GM19238 (cell line): ENCODE results near the gene TPM4.

Experiments
- DNase-seq: peaks from one replicate; pipeline ENCODE4 v3.0.0; 2011; ENCODE audit warnings: low spot score; ENCODE audit not compliant: insufficient read length

Gene TPM4

DNA sequence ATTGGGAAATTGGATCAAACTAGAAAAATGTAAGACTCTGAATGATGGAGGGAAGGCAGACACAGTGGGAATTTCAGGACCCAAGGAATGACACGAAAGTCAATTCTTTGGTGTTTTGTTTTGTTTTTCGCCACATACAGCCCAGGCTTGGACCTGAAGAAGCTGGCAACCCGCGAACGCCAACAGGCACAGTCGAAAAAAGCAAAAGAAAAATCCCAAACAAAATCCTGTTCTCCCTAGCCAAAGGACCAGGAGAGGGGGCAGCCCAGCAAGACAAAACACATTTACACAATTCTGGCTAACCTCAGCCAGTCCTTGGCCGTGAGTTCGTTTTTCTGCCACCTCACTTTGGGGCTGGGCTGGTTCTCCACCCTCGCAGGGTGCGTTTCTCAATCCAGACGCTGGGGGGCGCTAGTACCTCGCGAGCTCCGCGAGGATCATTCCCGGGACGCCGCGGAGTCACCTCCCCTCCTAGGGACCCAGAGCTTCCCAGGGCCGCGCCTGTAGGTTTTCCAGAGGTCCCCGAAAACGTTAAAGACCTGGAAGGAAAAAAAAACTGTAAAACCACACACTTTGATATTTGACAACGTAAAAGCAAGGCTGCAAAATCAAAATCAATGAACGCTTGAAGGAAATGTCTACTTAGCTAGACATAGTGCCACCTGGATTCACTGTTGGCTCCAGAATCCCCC lies 34.9 kb upstream of the TPM4 start:
- peak; percentile 80 for DNase-seq

DNA sequence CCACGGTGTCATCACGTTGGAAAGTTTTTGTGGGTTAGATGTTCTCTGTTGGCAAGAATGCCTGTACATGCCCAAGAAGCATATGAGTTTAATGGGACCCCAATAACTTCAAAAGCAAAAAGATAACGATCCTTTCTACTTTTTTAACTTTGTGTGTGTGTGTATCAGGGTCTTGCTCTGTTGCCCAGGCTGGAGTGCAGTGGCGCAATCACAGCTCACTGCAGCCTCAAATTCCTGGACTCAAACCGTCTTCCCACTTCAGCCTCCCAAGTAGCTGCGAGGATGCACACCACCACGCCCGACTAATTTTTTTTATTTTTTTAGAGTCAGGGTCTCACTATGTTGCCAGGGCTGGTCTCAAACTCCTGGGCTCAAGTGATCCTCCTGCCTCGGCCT lies 34.3 kb upstream of the TPM4 start:
- no peak for DNase-seq

DNA sequence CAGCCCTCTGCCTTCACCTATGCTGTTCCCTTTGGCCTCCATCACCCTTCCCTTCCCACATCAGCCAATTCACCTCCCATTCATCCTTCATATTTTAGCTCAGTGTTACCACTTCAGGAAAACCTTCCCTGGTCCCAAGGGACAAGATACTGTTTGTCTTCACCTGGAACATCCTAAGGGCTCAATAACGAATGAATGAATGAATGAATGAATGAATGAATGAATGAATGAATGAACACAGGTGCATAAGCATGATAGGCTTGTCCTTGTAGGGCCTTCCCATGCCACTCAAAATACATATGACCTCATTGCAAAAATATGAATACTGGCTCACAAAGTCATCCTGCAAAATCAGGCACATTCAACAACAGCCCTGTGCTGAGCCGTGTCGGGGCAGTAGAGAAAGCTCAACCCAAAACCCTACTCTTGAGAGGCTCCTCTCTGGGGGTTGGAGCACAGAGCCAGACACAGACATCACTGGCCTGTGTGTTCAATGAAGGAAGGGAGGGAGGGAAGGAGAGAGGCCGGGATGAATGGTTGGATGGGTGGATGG lies 33.7 kb upstream of the TPM4 start:
- DNase-seq, result no peak

DNA sequence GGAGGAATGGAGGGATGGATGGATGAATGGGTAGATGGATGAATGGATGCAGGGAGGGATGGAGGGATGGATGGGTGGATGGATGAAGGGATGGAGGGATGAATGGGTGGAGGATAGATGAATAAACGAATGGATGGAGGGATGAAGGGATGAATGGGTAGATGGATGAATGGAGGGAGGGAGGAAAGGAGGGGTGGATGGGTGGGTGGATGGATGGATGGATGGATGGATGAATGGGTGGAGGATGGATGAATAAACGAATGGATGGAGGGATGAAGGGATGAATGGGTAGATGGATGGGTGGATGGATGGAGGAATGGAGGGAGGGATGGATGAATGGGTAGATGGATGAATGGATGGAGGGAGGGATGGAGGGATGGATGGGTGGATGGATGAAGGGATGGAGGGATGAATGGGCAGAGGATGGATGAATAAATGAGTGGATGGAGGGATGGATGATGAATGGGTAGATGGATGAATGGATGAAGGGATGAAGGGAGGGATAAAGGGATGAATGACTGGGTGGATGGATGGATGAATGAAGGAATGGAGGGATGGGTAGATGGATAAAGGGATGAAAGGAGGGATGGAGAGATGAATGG lies 33.0 kb upstream of the TPM4 start:
- DNase-seq, result no peak

DNA sequence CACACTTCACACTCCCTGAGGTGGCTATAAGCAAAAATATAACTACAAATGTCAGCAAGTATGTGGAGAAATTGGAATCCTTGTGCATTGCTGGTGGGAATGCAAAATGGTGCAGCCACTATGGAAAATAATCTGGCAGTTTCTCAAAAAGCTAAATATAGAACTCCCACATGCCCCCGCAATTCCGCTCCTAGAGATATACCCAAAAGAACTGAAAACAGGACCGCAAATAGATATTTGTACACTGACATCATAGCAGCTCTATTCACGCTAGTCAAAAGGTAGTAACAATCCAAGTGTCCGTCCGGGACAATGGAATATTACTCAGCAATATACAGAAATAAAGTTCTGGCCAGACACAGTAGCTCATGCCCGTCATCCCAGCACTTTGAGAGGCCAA lies 31.5 kb upstream of the TPM4 start:
- no peak for DNase-seq

DNA sequence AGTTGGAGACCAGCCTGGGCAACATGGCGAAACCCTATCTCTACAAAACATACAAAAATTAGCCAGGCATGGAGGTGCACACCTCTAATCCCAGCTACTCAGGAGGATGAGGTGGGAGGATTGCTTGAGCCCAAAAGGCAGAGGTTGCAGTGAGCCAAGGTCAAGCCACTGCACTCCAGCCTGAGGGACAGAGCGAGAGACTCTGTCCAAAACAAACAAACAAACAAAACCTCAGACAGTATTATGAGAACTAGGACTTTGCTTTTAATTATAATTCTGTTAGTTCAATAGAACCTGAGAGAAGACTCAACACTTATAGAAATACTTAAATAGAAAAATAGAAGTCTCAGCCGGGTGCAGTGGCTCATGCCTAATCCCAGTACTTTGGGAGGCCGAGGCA lies 31.1 kb upstream of the TPM4 start:
- DNase-seq, result no peak

DNA sequence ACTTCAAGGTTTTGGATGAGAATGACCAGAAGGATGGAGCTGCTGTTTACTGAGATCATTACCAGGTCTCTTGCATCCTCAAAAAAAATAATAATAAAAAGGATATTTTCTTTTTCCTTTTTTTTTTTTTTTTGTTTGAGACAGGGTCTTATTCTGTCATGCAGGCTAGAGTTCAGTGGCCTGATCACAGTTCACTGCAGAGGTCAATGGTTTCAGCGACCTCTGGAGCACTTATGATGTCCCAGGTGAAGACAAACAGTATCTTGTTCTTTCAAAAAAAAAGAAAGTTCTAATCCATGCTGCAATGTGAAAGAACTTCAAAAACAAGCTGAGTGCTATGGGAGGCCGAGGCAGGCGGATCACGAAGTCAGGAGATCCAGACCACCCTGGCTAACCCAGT lies 30.4 kb upstream of the TPM4 start:
- DNase-seq, result no peak

DNA sequence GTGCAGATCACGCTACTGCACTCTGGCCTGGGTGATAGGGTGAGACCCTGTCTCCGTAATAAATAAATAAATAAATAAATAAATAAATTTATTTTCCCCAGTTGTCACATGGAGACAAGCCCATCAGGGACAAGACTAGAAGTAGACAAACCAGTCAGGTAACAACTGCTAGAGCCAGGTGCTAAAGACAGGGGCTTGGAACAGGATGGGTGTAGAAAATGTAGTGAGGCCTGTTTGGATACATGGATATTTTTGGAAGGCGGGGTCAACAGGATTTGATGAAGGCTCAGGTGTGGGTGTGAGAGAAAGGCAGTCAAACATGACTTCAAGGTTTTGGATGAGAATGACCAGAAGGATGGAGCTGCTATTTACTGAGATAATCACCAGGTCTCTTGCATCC lies 27.7 kb upstream of the TPM4 start:
- DNase-seq, result no peak

DNA sequence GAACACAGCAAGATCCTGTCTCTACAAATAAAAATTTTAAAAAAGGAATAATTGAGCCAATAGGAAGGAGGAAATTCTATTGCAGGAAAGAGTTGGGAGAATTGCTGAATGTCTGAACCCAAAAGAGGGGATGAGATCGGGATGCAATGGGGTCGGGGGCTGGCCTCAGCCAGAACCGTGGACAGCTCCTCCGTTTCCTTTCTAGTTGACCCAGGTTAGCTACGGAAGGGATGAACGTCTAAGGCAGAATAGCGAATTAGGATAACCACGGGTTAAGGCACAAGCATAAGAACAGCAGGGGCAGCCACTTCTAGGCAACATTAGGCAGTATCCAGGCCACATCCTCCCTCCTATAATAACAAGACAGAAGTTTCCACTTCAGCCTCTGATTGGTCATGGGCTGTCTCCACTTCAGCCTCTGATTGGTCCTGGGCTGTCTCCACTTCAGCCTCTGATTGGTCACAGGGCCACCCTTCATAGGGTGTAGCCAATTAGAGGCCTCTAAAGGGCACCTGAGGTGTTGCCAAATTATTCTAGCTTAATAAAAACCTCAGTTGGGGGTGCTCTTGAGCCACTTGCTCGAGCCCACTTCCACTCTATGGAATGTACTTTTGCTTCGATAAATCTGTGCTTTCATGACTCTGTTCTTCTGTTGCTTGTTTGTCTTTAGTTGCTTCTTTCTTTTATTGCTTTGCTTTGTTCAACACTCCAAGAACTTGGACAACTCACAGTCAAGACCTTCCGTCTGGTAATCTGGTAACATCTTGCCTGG lies 24.9 kb upstream of the TPM4 start:
- no peak for DNase-seq

DNA sequence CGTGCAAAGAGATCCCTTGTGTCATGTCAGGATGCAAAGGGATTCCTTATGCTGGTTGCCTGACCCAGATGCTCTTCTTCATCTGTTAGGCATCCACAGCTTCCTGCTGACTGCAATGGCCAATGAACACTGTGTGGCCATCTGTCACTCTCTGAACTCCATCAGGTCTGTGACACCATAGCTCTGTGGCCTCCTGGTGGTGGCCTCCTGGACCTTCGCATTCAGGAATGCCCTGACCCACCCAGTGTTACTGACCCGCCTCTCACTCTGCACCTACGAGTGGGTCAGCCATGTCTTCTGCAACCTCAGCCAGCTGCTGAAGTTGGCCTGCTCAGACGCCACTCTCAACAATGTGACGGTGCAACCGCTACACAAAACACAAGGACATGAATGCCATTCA lies 23.9 kb upstream of the TPM4 start:
- no peak for DNase-seq

DNA sequence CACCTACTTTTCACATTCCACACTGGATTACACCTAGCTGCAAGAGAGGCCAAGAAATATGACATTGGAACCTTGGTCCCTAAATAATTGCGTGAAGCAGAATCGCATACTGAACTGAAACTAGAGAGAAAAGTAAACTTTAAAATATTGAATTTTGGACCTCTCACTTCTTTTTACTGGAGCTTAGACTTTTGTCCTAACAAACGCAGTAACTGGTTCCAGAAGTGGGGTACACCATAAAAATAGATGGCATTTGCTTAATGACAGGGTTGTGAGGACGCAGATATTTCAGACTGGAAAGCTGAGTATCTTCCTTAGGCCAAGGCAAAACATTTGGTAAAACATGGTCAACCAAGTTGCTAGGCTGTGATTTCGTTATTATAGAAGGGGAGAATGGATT lies 19.2 kb upstream of the TPM4 start:
- no peak for DNase-seq

DNA sequence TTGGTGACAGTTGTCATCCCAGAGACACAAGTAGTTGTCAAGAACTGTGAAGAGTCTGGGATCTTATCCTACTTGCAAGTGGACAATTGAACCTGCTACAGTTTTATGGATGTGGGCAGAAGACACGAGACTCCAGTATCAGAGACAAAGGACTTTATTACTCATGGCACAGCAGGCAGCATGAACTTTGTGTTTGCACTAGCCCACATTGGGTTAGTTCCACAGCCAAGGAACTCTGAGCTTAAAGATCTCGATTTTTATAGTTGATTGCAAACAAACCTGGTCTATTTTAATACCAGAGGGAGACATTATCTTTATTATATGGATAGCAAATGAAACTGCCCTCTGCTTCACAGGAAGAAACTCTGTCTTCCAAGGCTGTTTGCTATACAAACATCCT lies 16.0 kb upstream of the TPM4 start:
- DNase-seq, result no peak

DNA sequence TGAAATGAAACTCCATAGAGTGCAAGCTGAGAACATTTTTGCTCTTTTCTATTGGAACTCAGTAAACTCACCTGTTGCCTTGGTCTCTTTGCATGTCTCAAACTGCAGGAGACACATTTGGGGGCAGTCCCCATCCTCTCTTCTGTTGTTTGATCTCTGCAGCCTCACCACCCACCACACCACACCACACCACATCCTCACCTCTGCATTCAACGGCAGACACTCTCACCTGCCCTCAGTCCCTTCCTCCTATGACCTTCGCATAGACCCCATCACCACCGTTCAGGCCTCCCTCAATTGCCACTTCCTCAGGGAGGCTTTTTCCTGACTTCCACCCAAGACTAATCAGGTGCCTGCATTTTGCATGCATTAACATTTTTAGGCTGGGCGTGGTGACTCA lies 14.4 kb upstream of the TPM4 start:
- DNase-seq, result no peak

DNA sequence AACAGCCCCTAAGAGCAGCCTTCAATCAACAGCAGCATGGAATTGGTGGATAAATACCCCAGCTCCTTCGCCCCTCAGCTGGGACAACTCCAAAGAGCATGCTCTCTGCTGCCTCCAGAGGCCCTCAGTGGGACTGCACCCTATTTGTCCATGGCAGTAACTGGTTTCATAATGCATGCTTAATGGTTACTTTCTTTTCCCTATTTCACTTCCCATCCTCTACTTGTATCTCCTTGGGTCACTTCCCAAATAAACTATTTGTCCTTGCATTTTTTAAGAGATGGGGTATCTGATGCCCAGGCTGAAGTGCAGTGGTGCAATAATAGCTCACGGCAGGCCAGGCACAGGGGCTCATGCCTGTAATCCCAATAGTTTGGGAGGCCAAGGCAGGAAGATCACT lies 13.5 kb upstream of the TPM4 start:
- DNase-seq, result peak; percentile 55

DNA sequence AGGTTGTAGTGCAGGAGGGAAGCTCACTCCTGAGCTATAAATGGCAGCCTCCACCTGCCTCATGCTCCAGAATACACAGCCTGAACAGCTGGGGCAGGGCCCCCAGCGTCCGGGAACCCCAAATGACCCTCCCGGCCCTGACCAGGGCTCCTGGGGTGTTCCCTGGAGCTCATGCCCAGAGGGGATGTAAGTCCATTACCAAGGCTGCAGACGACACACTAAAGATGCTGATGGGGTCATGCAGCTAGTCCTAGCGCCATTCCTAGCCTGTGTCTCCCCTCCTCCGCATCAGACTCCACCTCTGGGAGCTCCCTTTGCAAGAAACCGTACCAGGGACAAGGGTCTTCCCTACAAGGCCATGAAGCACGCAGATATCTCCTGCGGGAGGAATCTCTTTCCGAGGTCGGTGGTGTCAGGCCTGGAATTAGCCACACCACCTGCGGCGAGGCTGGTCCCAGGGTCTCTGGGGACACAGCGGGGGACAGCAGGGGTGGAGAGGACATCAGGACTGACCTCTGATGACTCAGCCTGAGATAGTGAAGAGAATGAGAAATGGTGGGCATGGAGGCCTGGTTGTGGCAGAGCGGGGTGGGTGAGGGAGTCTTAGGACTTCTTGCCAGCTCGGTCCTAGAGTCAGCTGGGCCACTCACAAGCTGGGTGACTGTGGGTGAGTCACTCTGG lies 11.9 kb upstream of the TPM4 start:
- no peak for DNase-seq

DNA sequence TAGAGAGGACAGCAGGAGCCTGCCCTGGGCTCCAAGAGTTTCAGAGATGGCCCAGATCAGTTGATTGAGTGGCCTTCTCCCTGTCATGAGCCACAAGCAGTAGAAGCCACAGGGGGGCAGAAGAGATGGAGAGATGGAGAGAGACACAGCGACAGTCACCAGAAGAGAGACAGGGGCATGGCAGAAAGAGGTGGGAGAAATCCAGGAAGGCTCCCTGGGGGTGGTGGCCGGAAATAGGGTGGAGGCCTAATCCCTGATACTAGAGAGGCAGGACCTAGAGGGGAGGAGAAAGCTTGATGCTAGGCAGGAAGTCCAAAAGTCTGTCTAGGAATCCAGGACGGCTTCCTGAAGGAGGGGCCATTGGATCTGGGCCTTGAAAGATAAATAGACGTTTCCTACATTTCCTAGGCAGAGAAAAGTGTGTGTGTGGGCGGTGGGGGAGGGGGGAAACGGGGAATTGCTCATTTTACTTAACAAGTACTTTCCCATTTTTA lies 9.6 kb upstream of the TPM4 start:
- peak; percentile 40 for DNase-seq

DNA sequence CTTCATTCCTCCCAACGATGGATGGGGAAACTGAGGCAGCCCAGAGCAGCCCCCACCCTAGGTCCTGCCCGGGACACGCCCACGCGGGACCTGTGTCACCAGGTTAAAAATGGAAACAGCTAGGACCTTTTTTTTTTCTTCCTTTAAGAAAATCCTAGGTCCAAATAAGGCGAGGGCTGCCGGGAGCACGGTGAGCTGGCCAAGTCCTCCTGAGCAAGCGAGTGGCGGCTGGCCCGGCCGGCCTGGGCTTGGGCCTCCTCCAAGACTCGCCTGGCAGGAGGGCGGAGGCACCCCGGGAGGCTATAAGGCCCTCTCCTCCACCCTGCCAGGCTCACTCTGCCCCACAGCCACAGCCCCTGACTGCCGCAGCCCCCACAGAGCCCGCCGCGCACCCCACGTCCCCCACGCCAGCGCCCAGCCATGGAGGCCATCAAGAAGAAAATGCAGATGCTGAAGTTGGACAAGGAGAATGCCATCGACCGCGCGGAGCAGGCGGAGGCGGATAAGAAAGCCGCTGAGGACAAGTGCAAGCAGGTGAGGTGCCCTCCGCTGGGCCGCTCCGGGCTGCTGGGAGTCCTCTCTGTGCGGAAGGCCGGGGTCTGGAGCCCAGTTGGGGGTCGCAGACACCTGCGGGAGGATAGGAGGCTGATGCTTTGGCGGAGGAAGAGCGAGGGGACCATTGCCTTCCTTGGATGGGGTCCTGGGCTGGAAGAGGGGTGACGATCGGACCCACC lies 8.9 kb upstream of the TPM4 start:
- no peak for DNase-seq

DNA sequence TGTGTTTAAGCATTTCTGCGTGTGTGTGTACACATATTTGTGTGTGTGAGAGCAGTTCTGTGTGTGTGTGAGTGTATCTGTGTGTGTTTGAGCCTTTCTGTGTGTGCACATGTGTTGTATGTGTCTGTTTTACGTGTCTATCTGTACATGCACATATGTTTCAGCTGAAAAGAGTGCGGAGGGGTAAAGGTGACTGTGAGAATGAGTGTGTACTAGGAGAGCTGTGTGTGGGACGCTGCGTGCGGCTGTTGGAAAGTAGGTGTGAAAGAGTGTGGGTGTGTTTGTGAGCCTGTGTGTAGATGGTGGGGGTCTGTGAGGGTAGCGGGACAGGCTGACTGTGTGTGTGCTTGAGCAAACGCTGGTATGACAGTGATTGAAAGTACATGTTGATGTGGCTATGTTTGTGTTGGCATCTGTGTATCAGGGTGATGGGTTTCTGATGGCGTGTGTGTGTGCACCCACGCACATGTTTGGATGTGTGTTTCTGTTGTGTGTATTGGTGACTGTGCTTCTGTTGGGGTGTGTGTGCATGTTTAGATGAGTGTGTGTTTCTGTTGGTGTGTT lies 7.5 kb upstream of the TPM4 start:
- DNase-seq, result no peak

DNA sequence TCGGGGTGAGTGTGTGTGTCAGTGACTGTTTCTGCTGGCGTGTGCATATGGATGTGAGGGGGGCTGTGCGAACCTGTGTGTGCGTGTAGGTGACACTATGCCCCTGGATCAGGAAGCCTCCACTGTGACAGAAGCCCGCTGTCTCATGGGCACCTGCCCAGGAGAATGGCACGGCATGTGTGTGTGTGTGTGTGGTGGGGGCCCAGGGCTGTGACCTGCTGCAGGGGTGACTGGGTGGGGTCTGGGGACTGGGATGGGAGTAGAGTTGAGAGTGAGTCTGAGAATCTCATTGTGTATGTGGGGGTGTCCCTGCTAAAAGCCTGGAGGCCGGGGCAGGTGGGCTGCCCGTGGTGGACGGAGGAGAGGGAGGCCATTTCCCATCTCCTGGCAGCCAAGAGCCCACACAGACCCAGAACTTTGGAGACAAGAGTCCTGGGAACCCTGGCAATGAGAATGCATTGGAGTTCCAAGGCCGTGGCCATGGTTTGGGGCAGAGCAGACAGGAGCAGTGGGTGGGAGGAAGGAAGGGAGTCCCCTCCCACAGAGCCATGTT lies 6.4 kb upstream of the TPM4 start:
- DNase-seq, result no peak

DNA sequence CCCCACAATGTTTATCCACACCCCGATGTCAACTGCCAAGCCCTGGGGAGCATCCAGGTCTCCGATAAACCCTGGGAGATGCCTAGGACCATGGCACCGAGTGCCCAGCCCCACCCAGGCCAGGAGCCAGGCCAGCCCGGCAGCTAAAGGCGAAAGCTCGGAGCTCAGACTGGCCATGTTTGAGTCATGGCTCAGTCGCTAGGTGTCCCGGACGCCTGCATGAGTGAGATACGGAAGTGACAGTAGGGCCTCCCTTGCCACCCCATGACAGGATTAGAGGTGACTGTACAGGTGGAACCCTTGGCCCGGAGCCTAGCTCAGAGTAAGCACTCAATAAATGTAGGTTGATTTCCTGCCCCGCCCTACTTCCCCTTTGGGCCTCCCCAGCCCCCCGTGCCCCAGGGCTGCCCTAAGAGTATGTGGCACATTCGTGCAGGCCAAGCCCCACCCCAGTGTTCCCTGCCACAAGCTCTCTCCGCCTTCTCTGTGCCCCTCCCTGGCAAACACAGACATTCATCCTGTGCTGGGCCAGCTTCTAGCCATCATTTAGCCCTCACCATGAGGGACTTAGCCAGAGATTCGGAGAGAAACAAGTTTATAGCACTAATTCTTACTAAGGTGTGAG lies 5.8 kb upstream of the TPM4 start:
- peak; percentile 69 for DNase-seq
